T-cell (primary cell): ENCODE measurements around the gene CCNL2. TPM values are rescaled to one million over a fixed set of nuclear protein-coding genes. Genes with fewer than 3 reads are reported as not detected.
"Not testable (repeated sequence)": the region's sequence is repeated elsewhere in the genome, so short reads cannot be mapped to it uniquely, and the experiment has no call there.

ENCODE experiments used
- ATAC-seq, 4 experiments: fragments of 200-7000 bp in 3 of 4; fragments of 150-1000 bp in 1 of 4; cut with Tn5 transposase; replicated peaks in 1 of 4; 1 replicate in 3 of 4; 2 replicates in 1 of 4; pipeline ENCODE4 v1.10.0; 2021; ENCODE audit warnings: moderate library complexity in 3 of 4, mild to moderate bottlenecking in 2 of 4, moderate number of reproducible peaks in 1 of 4
- CTCF ChIA-PET, 2 donors: fragments of 300-600 bp; sonication (Branson Sonifier 250); formaldehyde crosslinking; loops; one replicate each; lab custom pipeline; 2022; ENCODE audit warnings: antibody characterized with exemption in 2 of 2; lab: Charles Lee
- POLR2A ChIA-PET, 2 donors: fragments of 300-600 bp; sonication (Branson Sonifier 250); formaldehyde crosslinking; loops; one replicate each; lab custom pipeline; 2022; ENCODE audit warnings: antibody characterized with exemption in 2 of 2; lab: Charles Lee
- DNase-seq, 35 experiments: peaks; one replicate each; pipeline versions ENCODE4 v3.0.0 to v3.0.0-alpha.2; 2013 to 2023
- H3K27ac ChIP-seq: one replicate; pipeline ENCODE4 v1.5.1; 2013; ENCODE audit warnings: low read length
- H3K27me3 ChIP-seq, 2 experiments: replicated peaks in 1 of 2; 1 replicate in 1 of 2; 2 replicates in 1 of 2; pipeline versions ENCODE4 v1.6.1 to v1.7.0; 2013; ENCODE audit warnings: low read length in 1 of 2, mixed read lengths in 1 of 2; ENCODE audit not compliant: control insufficient read depth in 2 of 2, insufficient read depth in 2 of 2; ENCODE audit errors: extremely low read depth in 1 of 2
- H3K36me3 ChIP-seq, 2 donors: 1 replicate in 1 of 2; 2 replicates in 1 of 2; pipeline versions ENCODE4 v1.6.1 to v1.7.0; 2013; ENCODE audit warnings: low read length in 1 of 2; ENCODE audit not compliant: control insufficient read depth in 2 of 2, insufficient read depth in 1 of 2; ENCODE audit errors: extremely low read depth in 1 of 2
- H3K4me1 ChIP-seq, 2 experiments: 1 replicate in 1 of 2; 2 replicates in 1 of 2; pipeline versions ENCODE4 v1.6.1 to v1.7.0; 2013; ENCODE audit warnings: low read length in 2 of 2, mixed read lengths in 1 of 2; ENCODE audit not compliant: insufficient read depth in 2 of 2, control insufficient read depth in 1 of 2; ENCODE audit errors: extremely low read depth in 1 of 2
- H3K4me3 ChIP-seq, 2 donors: 1 replicate in 1 of 2; 2 replicates in 1 of 2; pipeline versions ENCODE4 v1.5.1 to v1.7.0; 2013; ENCODE audit warnings: mild to moderate bottlenecking in 2 of 2, low read length in 1 of 2, moderate library complexity in 1 of 2; ENCODE audit not compliant: control insufficient read depth in 1 of 2; ENCODE audit errors: extremely low read depth in 1 of 2
- H3K9me3 ChIP-seq: 2 replicates; pipeline ENCODE4 v1.7.0; 2013
- H3K27ac Mint-ChIP-seq, 2 donors: one replicate each; pipeline ENCODE4 v1.8.0; 2020 to 2021; ENCODE audit warnings: mild to moderate bottlenecking in 2 of 2, mixed read lengths in 2 of 2
- H3K27me3 Mint-ChIP-seq, 2 donors: one replicate each; pipeline ENCODE4 v1.8.0; 2021 to 2022; ENCODE audit warnings: mixed read lengths in 2 of 2
- H3K36me3 Mint-ChIP-seq: one replicate; pipeline ENCODE4 v1.8.0; 2021; ENCODE audit warnings: mixed read lengths
- H3K4me1 Mint-ChIP-seq, 3 donors: one replicate each; pipeline ENCODE4 v1.8.0; 2020 to 2022; ENCODE audit warnings: mixed read lengths in 3 of 3, mild to moderate bottlenecking in 1 of 3
- H3K4me3 Mint-ChIP-seq, 3 donors: one replicate each; pipeline ENCODE4 v1.8.0; 2020 to 2022; ENCODE audit warnings: mild to moderate bottlenecking in 3 of 3, mixed read lengths in 3 of 3, moderate library complexity in 3 of 3
- H3K9me3 Mint-ChIP-seq, 3 donors: one replicate each; pipeline ENCODE4 v1.8.0; 2020 to 2022; ENCODE audit warnings: mixed read lengths in 3 of 3
- WGBS: methylation state at CpG from one replicate; pipeline ENCODE4 v1.1.5; 2013; ENCODE audit warnings: missing lambda C conversion rate; ENCODE audit not compliant: insufficient coverage; 5-methylcytosine and 5-hydroxymethylcytosine counted together
- total RNA-seq, 35 experiments: library from RNA in 6 of 35; stranded (reverse) in 6 of 35; fragments of 120-200 nt in 1 of 35; gene quantifications; one replicate each; pipeline versions ENCODE4 v1.2.1 to v1.2.4 and lab custom pipeline; 2013 to 2026

The CCNL2 gene
- total RNA-seq, 5 donors from 2014 or later (not counting 1 experiment from before 2014, with no cell fraction given): 250 to 418 (median 376) TPM

- Mint-ChIP-seq H3K4me3 (peak overlapping the region; percentile 77 to 95 (median 89)), H3K4me1 (peaks cover 33 to 46% (median 39%) of the 10 kb centered on the region in 3 donors), H3K27me3 (no peaks in the 10 kb centered on the region), H3K9me3 (peaks cover 0 to 3% (median 0%) of the 10 kb centered on the region in 3 donors), H3K27ac (peak overlapping the region; percentile 61 to 78), H3K36me3 (peaks cover 16% of the 10 kb centered on the region)
- H3K4me3 ChIP-seq: peak overlapping the region; percentile 76 to 85
- H3K4me1 ChIP-seq: peaks cover 11 to 40% of the 10 kb centered on the region in 2 experiments
- CTCF ChIA-PET: interaction anchor here in 1 of 2 donors (0.8 to 1.2 kb wide), 3 partner anchors 9 to 97 kb away, joined by 3 to 8 read pairs (median 5); partner anchors contain the start of genes AURKAIP1 and CCNL2
- H3K27ac ChIP-seq: peak overlapping the region; percentile 67
- peaks cover 4 to 28% of the 10 kb centered on the region in 2 donors for H3K36me3 ChIP-seq
- DNase-seq (peak in 3 of 35 experiments; percentile 7 to 26 (median 14)), ATAC-seq (peak in 3 of 4 experiments; percentile 13 to 18 (median 15))
- no peaks in the 10 kb centered on the region for H3K27me3 ChIP-seq
- POLR2A ChIA-PET: no interaction called here
- WGBS: 12% methylated on average over 24 of the region's 41 CpGs
- no peaks in the 10 kb centered on the region for H3K9me3 ChIP-seq
Observed at GRCh38 chr1:1407636-1408318, 8.6 kb upstream of the CCNL2 start.

- Histone ChIP-seq H3K27ac (peak within 1 kb of the TSS; percentile 67), H3K36me3 (peaks cover 4 to 34% of the 10 kb centered on the region in 2 donors), H3K27me3 (no peaks in the 10 kb centered on the region), H3K4me1 (peaks cover 11 to 40% of the 10 kb centered on the region in 2 experiments), H3K9me3 (no peaks in the 10 kb centered on the region), H3K4me3 (peak within 1 kb of the TSS; percentile 76 to 85)
- Mint-ChIP-seq H3K4me1 (peaks cover 33 to 52% (median 44%) of the 10 kb centered on the region in 3 donors), H3K36me3 (peaks cover 22% of the 10 kb centered on the region), H3K27me3 (no peaks in the 10 kb centered on the region), H3K9me3 (no peaks in the 10 kb centered on the region), H3K27ac (peak within 1 kb of the TSS; percentile 93 to 97), H3K4me3 (peak within 1 kb of the TSS; percentile 89 to 95 (median 91))
- ChIA-PET POLR2A (no interaction called here), CTCF (interaction anchor here in 1 of 2 donors (0.8 to 1.2 kb wide), 3 partner anchors 8 to 98 kb away, joined by 3 to 8 read pairs (median 5); partner anchors contain the start of genes AURKAIP1 and CCNL2)
- DNase-seq: peak; percentile 90 to 98 (median 96)
- ATAC-seq: peak; percentile 95 to 97 (median 96)
- under 1% methylated on average over 97 of the region's 98 CpGs for WGBS
Observed at GRCh38 chr1:1406821-1407635, 7.9 kb upstream of the CCNL2 start, which contains the start of gene MRPL20. Gene MRPL20 (minus strand): TSS chr1:1407293. CDS start chr1:1407217, 76 bp downstream.

GRCh38 chr1:1406101-1406820 is 7.1 kb upstream of the CCNL2 start:
- H3K27me3 Mint-ChIP-seq: no peaks in the 10 kb centered on the region
- Histone ChIP-seq H3K4me3 (peak overlapping the region; percentile 76 to 85), H3K36me3 (peaks cover 7 to 41% of the 10 kb centered on the region in 2 donors), H3K27ac (peak overlapping the region; percentile 67), H3K9me3 (no peaks in the 10 kb centered on the region), H3K4me1 (peaks cover 11 to 44% of the 10 kb centered on the region in 2 experiments), H3K27me3 (no peaks in the 10 kb centered on the region)
- peak overlapping the region; percentile 82 to 87 for H3K27ac Mint-ChIP-seq
- no peak for ATAC-seq
- ChIA-PET POLR2A (interaction anchor here in 1 of 2 donors (0.6 kb wide), 1 partner anchor 40 kb away, joined by 3 read pairs; no protein-coding TSS in a partner anchor), CTCF (no interaction called here)
- no peaks in the 10 kb centered on the region for H3K9me3 Mint-ChIP-seq
- 40% methylated on average over 34 of the region's 43 CpGs for WGBS
- peaks cover 23% of the 10 kb centered on the region for H3K36me3 Mint-ChIP-seq
- no peak for DNase-seq
- H3K4me1 Mint-ChIP-seq: peaks cover 31 to 57% (median 48%) of the 10 kb centered on the region in 3 donors
- H3K4me3 Mint-ChIP-seq: peak overlapping the region; percentile 89 to 95 (median 91)

GRCh38 chr1:1403653-1404052 is 4.5 kb upstream of the CCNL2 start:
- WGBS: 89% methylated on average over 6 of the region's 7 CpGs
- peaks cover 45 to 66% (median 52%) of the 10 kb centered on the region in 3 donors for H3K4me1 Mint-ChIP-seq
- H3K4me1 ChIP-seq: peaks cover 22 to 56% of the 10 kb centered on the region in 2 experiments
- no peaks in the 10 kb centered on the region for H3K9me3 ChIP-seq
- H3K4me3 Mint-ChIP-seq: peak overlapping the region; percentile 7 to 22 (median 17)
- H3K9me3 Mint-ChIP-seq: no peaks in the 10 kb centered on the region
- H3K36me3 ChIP-seq: peaks cover 14 to 50% of the 10 kb centered on the region in 2 donors
- CTCF ChIA-PET: no interaction called here
- DNase-seq (no peak), ATAC-seq (no peak)
- H3K36me3 Mint-ChIP-seq: peaks cover 27% of the 10 kb centered on the region
- H3K27ac Mint-ChIP-seq: peak overlapping the region in 1 of 2 donors; percentile 14
- H3K27ac ChIP-seq: no peak overlapping the region
- no peak overlapping the region for H3K4me3 ChIP-seq
- H3K27me3 Mint-ChIP-seq: no peaks in the 10 kb centered on the region
- POLR2A ChIA-PET: no interaction called here
- no peaks in the 10 kb centered on the region for H3K27me3 ChIP-seq

- 89% methylated on average over 3 of the region's 9 CpGs for WGBS
- Mint-ChIP-seq H3K36me3 (peaks cover 27% of the 10 kb centered on the region), H3K4me3 (peak overlapping the region in 2 of 3 donors; percentile 17 to 34), H3K4me1 (peaks cover 45 to 66% (median 52%) of the 10 kb centered on the region in 3 donors)
- not testable (repeated sequence) for H3K27me3 Mint-ChIP-seq, H3K4me3 ChIP-seq, H3K9me3 ChIP-seq, ATAC-seq, DNase-seq, H3K27ac Mint-ChIP-seq, H3K27ac ChIP-seq, H3K27me3 ChIP-seq, H3K9me3 Mint-ChIP-seq
- Histone ChIP-seq H3K4me1 (peaks cover 23 to 56% of the 10 kb centered on the region in 2 experiments), H3K36me3 (peaks cover 14 to 51% of the 10 kb centered on the region in 2 donors)
- CTCF ChIA-PET: interaction anchor here in 1 of 2 donors (0.6 kb wide), 1 partner anchor 87 kb away, joined by 3 read pairs; no protein-coding TSS in a partner anchor
- POLR2A ChIA-PET: interaction anchor here in 1 of 2 donors (0.7 kb wide), 1 partner anchor 28 kb away, joined by 4 read pairs; the partner anchor contains the start of gene AURKAIP1
Observed at GRCh38 chr1:1402901-1403392, 3.8 kb upstream of the CCNL2 start.
